ENCODE measurements around the gene FAM76A. TPM values are rescaled to one million over a fixed set of nuclear protein-coding genes. Genes with fewer than 3 reads are reported as not detected.

The FAM76A gene
- total RNA-seq, 4 donors from 2014 or later, result 9.0 to 17.0 (median 14.2) TPM

DNA sequence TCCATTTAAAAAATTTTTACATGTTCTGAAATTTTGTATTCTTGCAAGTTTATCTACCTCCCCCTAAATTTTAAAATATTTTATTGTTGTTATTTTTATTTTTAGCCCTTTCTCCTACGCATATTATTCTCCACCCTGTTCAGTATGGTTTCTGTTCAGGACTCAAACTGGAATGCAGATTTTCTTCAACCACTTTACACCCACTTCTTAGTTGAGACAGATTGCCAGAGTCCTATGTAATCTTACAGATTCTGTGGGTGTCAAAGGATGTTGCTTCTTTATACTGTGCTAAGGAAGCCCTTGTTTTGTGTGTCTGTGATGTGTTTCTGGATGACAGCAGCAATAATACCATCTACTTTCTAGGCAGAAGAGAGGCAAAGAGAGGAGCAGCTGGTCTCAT is 84.1 kb downstream of the FAM76A start:
- no peak for DNase-seq (ENCODE audit: low spot score in 2 of 2)
- H3K4me3 ChIP-seq (ENCODE audit: low read depth, poor library complexity, severe bottlenecking), result no peak overlapping the region
- no peak for TF ChIP-seq POLR2A (IDR thresholded peaks at IDR 0.05)
- TF ChIP-seq, protein P1, sequence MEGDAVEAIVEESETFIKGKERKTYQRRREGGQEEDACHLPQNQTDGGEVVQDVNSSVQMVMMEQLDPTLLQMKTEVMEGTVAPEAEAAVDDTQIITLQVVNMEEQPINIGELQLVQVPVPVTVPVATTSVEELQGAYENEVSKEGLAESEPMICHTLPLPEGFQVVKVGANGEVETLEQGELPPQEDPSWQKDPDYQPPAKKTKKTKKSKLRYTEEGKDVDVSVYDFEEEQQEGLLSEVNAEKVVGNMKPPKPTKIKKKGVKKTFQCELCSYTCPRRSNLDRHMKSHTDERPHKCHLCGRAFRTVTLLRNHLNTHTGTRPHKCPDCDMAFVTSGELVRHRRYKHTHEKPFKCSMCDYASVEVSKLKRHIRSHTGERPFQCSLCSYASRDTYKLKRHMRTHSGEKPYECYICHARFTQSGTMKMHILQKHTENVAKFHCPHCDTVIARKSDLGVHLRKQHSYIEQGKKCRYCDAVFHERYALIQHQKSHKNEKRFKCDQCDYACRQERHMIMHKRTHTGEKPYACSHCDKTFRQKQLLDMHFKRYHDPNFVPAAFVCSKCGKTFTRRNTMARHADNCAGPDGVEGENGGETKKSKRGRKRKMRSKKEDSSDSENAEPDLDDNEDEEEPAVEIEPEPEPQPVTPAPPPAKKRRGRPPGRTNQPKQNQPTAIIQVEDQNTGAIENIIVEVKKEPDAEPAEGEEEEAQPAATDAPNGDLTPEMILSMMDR (IDR thresholded peaks at IDR 0.05), result no peak
- intact Hi-C loops (cut with DNase I; ENCODE audit: low total_unique reads), result no loop called here
- WGBS, 2 donors, result 92 to 94% methylated on average over 1 of the region's 1 CpG

DNA sequence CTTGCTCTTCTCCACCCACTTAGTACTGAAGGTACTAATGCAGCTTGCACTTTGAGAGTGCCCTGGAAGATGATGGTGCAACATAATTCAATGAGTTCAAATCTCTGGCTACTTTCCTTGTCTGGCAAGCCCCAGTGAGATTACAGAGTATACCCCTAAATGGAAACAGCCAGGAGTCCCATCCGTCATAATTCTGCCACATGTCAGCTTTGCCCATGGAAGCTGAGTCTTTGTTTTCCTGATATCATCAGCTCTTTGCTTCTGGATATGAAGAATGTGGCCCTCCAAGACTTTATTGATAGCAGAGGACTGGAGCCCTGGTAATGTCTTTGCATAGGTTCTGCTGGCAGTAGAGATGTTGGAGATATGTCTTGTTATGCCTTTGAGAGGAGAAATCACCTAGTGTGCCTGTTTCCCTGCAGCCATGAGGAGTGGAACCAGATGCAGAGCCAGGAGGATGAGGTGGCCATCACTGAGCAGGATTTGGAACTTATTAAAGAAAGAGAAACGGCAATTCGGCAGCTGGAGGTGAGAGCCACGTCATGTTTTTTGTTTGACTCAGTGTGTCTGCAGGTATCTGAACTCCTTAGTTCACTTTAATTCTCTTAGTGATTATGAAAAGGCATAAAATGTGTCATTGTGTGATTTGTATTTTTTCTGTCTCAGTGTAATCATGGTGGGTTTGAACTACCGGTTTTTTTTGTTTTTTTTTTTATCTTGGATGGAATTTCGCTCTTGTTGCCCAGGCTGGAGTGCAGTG is 86.2 kb downstream of the FAM76A start:
- TF ChIP-seq, protein P1 (IDR thresholded peaks at IDR 0.05), result no peak
- TF ChIP-seq POLR2A (IDR thresholded peaks at IDR 0.05), result no peak
- H3K4me3 ChIP-seq (ENCODE audit: low read depth, poor library complexity, severe bottlenecking), result no peak overlapping the region
- intact Hi-C loops (cut with DNase I; ENCODE audit: low total_unique reads), result no loop called here
- DNase-seq (ENCODE audit: low spot score in 2 of 2), result no peak
- WGBS, 2 donors, result 91 to 93% methylated on average over 6 of the region's 6 CpGs

Other genes with a start within 250 kb of the FAM76A start
- 10 to 100 TPM; 53.8 to 76.6 (median 70.3) TPM for gene WASF2, start 235.8 kb upstream of the FAM76A start, total RNA-seq
- gene AHDC1, start 121.8 kb upstream of the FAM76A start, total RNA-seq, result 10 to 100 TPM; 37.7 to 63.0 (median 52.5) TPM
- 1 to 10 TPM; 4.3 to 9.8 (median 5.2) TPM for gene FGR, start 90.8 kb upstream of the FAM76A start, total RNA-seq
- gene IFI6, start 53.8 kb upstream of the FAM76A start, total RNA-seq, result 10 to 100 TPM; 11.8 to 21.4 (median 17.2) TPM
- gene STX12, start 47.3 kb downstream of the FAM76A start, total RNA-seq, result 100 to 1,000 TPM in 1 of 4 donors, 10 to 100 TPM in 3; 58.7 to 115 (median 69.8) TPM
- 10 to 100 TPM; 25.1 to 49.1 (median 42.0) TPM for gene PPP1R8, start 104.8 kb downstream of the FAM76A start, total RNA-seq
- 10 to 100 TPM in 2 of 4 donors, 1 to 10 TPM in 2; 5.1 to 12.6 (median 8.9) TPM for gene THEMIS2, start 146.6 kb downstream of the FAM76A start, total RNA-seq
- 10 to 100 TPM; 24.9 to 35.8 (median 32.4) TPM for gene RPA2, start 188.6 kb downstream of the FAM76A start, total RNA-seq
- 1 to 10 TPM in 3 of 4 donors, under 1 TPM in 1; 0.55 to 3.5 (median 2.1) TPM for gene SMPDL3B, start 209.0 kb downstream of the FAM76A start, total RNA-seq
- gene XKR8, start 234.0 kb downstream of the FAM76A start, total RNA-seq, result 1 to 10 TPM; 4.4 to 8.6 (median 6.4) TPM

Measured in lower leg skin (tissue), 4 donors.